ENCODE data around the gene CNTN5. TPM values are rescaled to one million over a fixed set of nuclear protein-coding genes. Genes with fewer than 3 reads are reported as not detected.

Gene CNTN5
- polyA plus RNA-seq, 1 of the 3 experiments (the other 2 are of a cell fraction), result not detected

DNA sequence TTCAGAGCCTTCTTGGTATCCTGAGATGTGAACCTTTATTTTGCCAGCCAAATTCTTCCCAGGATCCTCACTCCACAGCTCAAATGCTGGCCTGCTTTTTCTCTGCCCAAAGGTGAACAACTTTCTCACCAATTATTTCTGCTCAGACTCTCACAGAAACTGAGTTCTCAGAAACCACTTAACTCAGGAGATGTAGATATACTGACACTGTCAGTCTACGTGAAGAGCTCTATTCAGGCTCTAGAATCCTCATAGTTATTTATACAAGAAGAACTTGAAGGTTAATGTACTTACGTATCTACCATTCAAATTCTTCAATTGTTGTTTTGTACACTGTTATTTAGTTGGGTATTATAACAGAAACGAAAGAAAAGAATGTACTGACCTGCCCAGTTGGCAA lies 666.1 kb downstream of the CNTN5 start:
- POLR2A ChIA-PET, result no interaction called here
- no peaks in the 10 kb centered on the region for H3K79me2 ChIP-seq (ENCODE audit: insufficient read depth)
- no peak overlapping the region for H3K4me2 ChIP-seq
- no peak overlapping the region for H2AFZ ChIP-seq (ENCODE audit: low read depth)
- no peaks in the 10 kb centered on the region for H3K9me2 ChIP-seq
- no peaks in the 10 kb centered on the region; the same call in 1 of the 2 replicates for H3K9me3 ChIP-seq
- TF ChIP-seq, protein P1, sequence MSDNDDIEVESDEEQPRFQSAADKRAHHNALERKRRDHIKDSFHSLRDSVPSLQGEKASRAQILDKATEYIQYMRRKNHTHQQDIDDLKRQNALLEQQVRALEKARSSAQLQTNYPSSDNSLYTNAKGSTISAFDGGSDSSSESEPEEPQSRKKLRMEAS (IDR thresholded peaks at IDR 0.05; ENCODE audit: low read depth), result no peak
- TF ChIP-seq POLR2AphosphoS5 (IDR thresholded peaks at IDR 0.05; ENCODE audit: low read depth, low read length), result no peak
- TF ChIP-seq NRF1 (IDR thresholded peaks at IDR 0.05; ENCODE audit: low read depth, low read length), result no peak
- TF ChIP-seq, protein P2, sequence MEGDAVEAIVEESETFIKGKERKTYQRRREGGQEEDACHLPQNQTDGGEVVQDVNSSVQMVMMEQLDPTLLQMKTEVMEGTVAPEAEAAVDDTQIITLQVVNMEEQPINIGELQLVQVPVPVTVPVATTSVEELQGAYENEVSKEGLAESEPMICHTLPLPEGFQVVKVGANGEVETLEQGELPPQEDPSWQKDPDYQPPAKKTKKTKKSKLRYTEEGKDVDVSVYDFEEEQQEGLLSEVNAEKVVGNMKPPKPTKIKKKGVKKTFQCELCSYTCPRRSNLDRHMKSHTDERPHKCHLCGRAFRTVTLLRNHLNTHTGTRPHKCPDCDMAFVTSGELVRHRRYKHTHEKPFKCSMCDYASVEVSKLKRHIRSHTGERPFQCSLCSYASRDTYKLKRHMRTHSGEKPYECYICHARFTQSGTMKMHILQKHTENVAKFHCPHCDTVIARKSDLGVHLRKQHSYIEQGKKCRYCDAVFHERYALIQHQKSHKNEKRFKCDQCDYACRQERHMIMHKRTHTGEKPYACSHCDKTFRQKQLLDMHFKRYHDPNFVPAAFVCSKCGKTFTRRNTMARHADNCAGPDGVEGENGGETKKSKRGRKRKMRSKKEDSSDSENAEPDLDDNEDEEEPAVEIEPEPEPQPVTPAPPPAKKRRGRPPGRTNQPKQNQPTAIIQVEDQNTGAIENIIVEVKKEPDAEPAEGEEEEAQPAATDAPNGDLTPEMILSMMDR (IDR thresholded peaks at IDR 0.05), result no peak
- TF ChIP-seq, protein P3, sequence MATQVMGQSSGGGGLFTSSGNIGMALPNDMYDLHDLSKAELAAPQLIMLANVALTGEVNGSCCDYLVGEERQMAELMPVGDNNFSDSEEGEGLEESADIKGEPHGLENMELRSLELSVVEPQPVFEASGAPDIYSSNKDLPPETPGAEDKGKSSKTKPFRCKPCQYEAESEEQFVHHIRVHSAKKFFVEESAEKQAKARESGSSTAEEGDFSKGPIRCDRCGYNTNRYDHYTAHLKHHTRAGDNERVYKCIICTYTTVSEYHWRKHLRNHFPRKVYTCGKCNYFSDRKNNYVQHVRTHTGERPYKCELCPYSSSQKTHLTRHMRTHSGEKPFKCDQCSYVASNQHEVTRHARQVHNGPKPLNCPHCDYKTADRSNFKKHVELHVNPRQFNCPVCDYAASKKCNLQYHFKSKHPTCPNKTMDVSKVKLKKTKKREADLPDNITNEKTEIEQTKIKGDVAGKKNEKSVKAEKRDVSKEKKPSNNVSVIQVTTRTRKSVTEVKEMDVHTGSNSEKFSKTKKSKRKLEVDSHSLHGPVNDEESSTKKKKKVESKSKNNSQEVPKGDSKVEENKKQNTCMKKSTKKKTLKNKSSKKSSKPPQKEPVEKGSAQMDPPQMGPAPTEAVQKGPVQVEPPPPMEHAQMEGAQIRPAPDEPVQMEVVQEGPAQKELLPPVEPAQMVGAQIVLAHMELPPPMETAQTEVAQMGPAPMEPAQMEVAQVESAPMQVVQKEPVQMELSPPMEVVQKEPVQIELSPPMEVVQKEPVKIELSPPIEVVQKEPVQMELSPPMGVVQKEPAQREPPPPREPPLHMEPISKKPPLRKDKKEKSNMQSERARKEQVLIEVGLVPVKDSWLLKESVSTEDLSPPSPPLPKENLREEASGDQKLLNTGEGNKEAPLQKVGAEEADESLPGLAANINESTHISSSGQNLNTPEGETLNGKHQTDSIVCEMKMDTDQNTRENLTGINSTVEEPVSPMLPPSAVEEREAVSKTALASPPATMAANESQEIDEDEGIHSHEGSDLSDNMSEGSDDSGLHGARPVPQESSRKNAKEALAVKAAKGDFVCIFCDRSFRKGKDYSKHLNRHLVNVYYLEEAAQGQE (IDR thresholded peaks at IDR 0.05; ENCODE audit: low read depth, low read length), result no peak
- TF ChIP-seq RXRA (IDR thresholded peaks at IDR 0.05; ENCODE audit: borderline replicate concordance, low read depth), result no peak
- no peak for TF ChIP-seq SMC3 (IDR thresholded peaks at IDR 0.05; ENCODE audit: low read depth, low read length)
- no peak for TF ChIP-seq ELF1 (IDR thresholded peaks at IDR 0.05)
- TF ChIP-seq, protein P4, sequence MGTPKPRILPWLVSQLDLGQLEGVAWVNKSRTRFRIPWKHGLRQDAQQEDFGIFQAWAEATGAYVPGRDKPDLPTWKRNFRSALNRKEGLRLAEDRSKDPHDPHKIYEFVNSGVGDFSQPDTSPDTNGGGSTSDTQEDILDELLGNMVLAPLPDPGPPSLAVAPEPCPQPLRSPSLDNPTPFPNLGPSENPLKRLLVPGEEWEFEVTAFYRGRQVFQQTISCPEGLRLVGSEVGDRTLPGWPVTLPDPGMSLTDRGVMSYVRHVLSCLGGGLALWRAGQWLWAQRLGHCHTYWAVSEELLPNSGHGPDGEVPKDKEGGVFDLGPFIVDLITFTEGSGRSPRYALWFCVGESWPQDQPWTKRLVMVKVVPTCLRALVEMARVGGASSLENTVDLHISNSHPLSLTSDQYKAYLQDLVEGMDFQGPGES (IDR thresholded peaks at IDR 0.05; ENCODE audit: low read depth, low read length), result no peak
- no peak for TF ChIP-seq JUND (IDR thresholded peaks at IDR 0.05)
- TF ChIP-seq RAD21 (IDR thresholded peaks at IDR 0.05; ENCODE audit: low read length), result no peak
- no peak for TF ChIP-seq EP300 (IDR thresholded peaks at IDR 0.05; ENCODE audit: borderline replicate concordance in 1 of 2, low read depth in 1 of 2, low read length in 1 of 2)
- TF ChIP-seq, protein P5, sequence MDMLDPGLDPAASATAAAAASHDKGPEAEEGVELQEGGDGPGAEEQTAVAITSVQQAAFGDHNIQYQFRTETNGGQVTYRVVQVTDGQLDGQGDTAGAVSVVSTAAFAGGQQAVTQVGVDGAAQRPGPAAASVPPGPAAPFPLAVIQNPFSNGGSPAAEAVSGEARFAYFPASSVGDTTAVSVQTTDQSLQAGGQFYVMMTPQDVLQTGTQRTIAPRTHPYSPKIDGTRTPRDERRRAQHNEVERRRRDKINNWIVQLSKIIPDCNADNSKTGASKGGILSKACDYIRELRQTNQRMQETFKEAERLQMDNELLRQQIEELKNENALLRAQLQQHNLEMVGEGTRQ (IDR thresholded peaks at IDR 0.05; ENCODE audit: borderline replicate concordance, low read depth, low read length), result no peak
- TF ChIP-seq EZH2phosphoT487 (IDR thresholded peaks at IDR 0.05; ENCODE audit: borderline replicate concordance, low read depth), result no peak
- no peak for TF ChIP-seq MXI1 (IDR thresholded peaks at IDR 0.05; ENCODE audit: low read depth, low read length)
- TF ChIP-seq YY1 (IDR thresholded peaks at IDR 0.05; ENCODE audit: low read depth), result no peak
- TF ChIP-seq, protein P6, sequence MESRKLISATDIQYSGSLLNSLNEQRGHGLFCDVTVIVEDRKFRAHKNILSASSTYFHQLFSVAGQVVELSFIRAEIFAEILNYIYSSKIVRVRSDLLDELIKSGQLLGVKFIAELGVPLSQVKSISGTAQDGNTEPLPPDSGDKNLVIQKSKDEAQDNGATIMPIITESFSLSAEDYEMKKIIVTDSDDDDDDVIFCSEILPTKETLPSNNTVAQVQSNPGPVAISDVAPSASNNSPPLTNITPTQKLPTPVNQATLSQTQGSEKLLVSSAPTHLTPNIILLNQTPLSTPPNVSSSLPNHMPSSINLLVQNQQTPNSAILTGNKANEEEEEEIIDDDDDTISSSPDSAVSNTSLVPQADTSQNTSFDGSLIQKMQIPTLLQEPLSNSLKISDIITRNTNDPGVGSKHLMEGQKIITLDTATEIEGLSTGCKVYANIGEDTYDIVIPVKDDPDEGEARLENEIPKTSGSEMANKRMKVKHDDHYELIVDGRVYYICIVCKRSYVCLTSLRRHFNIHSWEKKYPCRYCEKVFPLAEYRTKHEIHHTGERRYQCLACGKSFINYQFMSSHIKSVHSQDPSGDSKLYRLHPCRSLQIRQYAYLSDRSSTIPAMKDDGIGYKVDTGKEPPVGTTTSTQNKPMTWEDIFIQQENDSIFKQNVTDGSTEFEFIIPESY (IDR thresholded peaks at IDR 0.05; ENCODE audit: borderline replicate concordance, low read depth), result no peak
- no peaks in the 10 kb centered on the region for H3K4me1 ChIP-seq (ENCODE audit: control insufficient read depth in 1 of 2, insufficient read depth in 2 of 2, low read depth in 1 of 2, low read length in 1 of 2)
- no peaks in the 10 kb centered on the region for H3K36me3 ChIP-seq (replicated peaks in 1 of 2; ENCODE audit: control insufficient read depth in 1 of 2, insufficient read depth in 2 of 2, low read length in 1 of 2)
- H3F3A ChIP-seq (replicated peaks; ENCODE audit: insufficient read depth), result no peaks in the 10 kb centered on the region
- H3K4me3 ChIP-seq (ENCODE audit: low read depth in 2 of 2, low read length in 1 of 2), result peak overlapping the region in 1 of 2 experiments; percentile 32; a peak in 1 of 4 replicates
- no peaks in the 10 kb centered on the region for H3K27me3 ChIP-seq (ENCODE audit: insufficient read depth)
- CTCF ChIA-PET, result no interaction called here
- 8% methylated on average over 3 of the region's 3 CpGs for whole genome bisulfite sequencing (ENCODE audit: low lambda C conversion rate)
- DNase-seq, result no peak
- H3K9ac ChIP-seq, result no peak overlapping the region
- no peaks in the 10 kb centered on the region for H4K20me1 ChIP-seq (ENCODE audit: insufficient read depth)
- H3K27ac ChIP-seq (ENCODE audit: low read depth in 2 of 2, low read length in 1 of 2), result no peak overlapping the region

All from SK-N-SH (cell line).